ENCODE results near the gene CASZ1. TPM values are rescaled to one million over a fixed set of nuclear protein-coding genes. Genes with fewer than 3 reads are reported as not detected.

CASZ1 gene
- polyA plus RNA-seq, 1 donor = 16.2 TPM

DNA sequence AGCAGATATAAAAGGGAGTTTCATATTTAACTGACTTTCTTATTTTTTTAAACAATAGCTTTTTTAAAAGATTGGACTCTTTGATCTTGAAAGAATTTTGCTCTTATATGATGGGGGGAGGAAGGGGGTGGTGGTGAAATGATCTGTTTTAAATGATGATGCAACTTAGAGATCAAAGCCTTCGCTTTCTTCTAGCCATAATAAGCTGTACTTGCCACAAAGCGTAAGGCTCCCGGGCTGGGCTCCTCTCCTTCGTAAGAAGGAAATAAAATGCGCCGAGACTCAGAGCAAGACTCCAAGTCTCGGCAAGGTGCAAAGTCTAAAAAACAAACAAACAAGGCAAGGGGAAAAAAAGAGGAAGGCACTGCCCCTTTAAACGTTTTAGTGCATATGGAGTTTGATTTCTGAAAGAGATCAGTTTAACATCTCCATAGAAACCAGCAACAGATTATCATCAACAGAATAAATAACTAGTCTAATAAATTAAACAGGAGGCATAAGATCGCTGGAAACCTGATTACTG is 3.3 kb downstream of the CASZ1 start:
- Histone ChIP-seq H3K27ac (ENCODE audit: low read length) (peak overlapping the region; percentile 66), H3K36me3 (ENCODE audit: control insufficient read depth, insufficient read depth, low read length) (no peaks in the 10 kb centered on the region), H3K4me3 (ENCODE audit: low read length) (peak overlapping the region; percentile 72), H3K9me3 (ENCODE audit: control insufficient read depth, low read depth, low read length) (no peaks in the 10 kb centered on the region), H3K27me3 (ENCODE audit: control insufficient read depth, insufficient read depth, low read length) (peaks cover 18% of the 10 kb centered on the region), H3K4me1 (ENCODE audit: control insufficient read depth, insufficient read depth, low read length) (peaks cover 28% of the 10 kb centered on the region)
- WGBS (ENCODE audit: insufficient coverage, low lambda C conversion rate) = 4% methylated on average over 3 of the region's 9 CpGs
- DNase-seq = peak; percentile 74 to 91

- Histone ChIP-seq H3K9me3 (ENCODE audit: control insufficient read depth, low read depth, low read length) (no peaks in the 10 kb centered on the region), H3K27me3 (ENCODE audit: control insufficient read depth, insufficient read depth, low read length) (peaks cover 18% of the 10 kb centered on the region), H3K4me3 (ENCODE audit: low read length) (no peak overlapping the region), H3K4me1 (ENCODE audit: control insufficient read depth, insufficient read depth, low read length) (peaks cover 28% of the 10 kb centered on the region), H3K27ac (ENCODE audit: low read length) (peak overlapping the region; percentile 58), H3K36me3 (ENCODE audit: control insufficient read depth, insufficient read depth, low read length) (no peaks in the 10 kb centered on the region)
- WGBS (ENCODE audit: insufficient coverage, low lambda C conversion rate) = 31% methylated on average over 2 of the region's 8 CpGs
- DNase-seq = peak; percentile 72 to 91
Observed at GRCh38 chr1:10791105-10791951, 5.1 kb downstream of the CASZ1 start.

GRCh38 chr1:10789803-10790702 is 6.4 kb downstream of the CASZ1 start:
- Histone ChIP-seq H3K4me3 (ENCODE audit: low read length) (no peak overlapping the region), H3K9me3 (ENCODE audit: control insufficient read depth, low read depth, low read length) (no peaks in the 10 kb centered on the region), H3K27me3 (ENCODE audit: control insufficient read depth, insufficient read depth, low read length) (peaks cover 12% of the 10 kb centered on the region), H3K27ac (ENCODE audit: low read length) (peak overlapping the region; percentile 25), H3K4me1 (ENCODE audit: control insufficient read depth, insufficient read depth, low read length) (peaks cover 31% of the 10 kb centered on the region), H3K36me3 (ENCODE audit: control insufficient read depth, insufficient read depth, low read length) (no peaks in the 10 kb centered on the region)
- WGBS (ENCODE audit: insufficient coverage, low lambda C conversion rate) = no CpG with 5 or more reads among the region's 27 CpGs
- DNase-seq = no peak

DNA sequence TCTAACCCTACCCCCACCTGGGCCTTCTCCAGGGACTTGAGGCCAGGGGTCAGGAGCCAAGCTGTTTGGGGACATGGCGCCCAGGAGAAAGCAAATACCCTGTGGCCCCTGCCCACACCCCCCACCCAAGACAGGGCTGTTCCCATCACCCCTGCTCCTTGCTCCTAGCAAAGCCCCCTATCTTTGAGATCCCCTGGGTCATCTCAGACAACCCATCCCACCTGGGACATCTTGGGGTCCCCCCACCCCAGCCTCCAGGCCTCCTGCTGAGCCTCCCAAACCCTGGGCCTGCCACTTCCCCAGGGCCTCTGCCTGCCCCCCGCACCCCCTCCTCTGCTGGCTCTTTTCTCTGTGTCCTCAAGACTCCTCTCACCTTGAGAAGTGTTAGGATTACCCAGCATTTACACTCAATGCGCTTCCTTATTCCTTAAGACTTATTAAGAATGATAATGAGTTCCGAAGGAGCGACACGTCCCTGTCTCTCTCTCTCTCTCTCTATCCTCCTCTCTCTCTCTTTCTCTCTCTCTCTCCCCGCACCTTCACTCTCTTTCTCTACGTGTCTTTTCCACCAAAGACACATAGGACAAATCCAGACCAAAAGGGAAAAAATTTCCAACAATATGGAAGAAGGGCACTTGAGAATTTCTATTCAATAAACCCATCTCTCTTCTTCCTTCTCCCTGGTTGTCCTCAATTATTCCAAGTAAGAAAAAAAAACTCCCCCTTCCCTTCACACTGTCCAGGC is 7.2 kb downstream of the CASZ1 start:
- 71% methylated on average over 3 of the region's 8 CpGs for WGBS (ENCODE audit: insufficient coverage, low lambda C conversion rate)
- no peak for DNase-seq
- H3K4me1 ChIP-seq (ENCODE audit: control insufficient read depth, insufficient read depth, low read length) = peaks cover 31% of the 10 kb centered on the region
- peak overlapping the region; percentile 25 for H3K27ac ChIP-seq (ENCODE audit: low read length)
- peaks cover 6% of the 10 kb centered on the region for H3K27me3 ChIP-seq (ENCODE audit: control insufficient read depth, insufficient read depth, low read length)
- no peak overlapping the region for H3K4me3 ChIP-seq (ENCODE audit: low read length)
- no peaks in the 10 kb centered on the region for H3K36me3 ChIP-seq (ENCODE audit: control insufficient read depth, insufficient read depth, low read length)
- H3K9me3 ChIP-seq (ENCODE audit: control insufficient read depth, low read depth, low read length) = no peaks in the 10 kb centered on the region

GRCh38 chr1:10788592-10789006 is 7.8 kb downstream of the CASZ1 start:
- no peak for DNase-seq
- no peaks in the 10 kb centered on the region for H3K9me3 ChIP-seq (ENCODE audit: control insufficient read depth, low read depth, low read length)
- peaks cover 31% of the 10 kb centered on the region for H3K4me1 ChIP-seq (ENCODE audit: control insufficient read depth, insufficient read depth, low read length)
- no peak overlapping the region for H3K27ac ChIP-seq (ENCODE audit: low read length)
- no peaks in the 10 kb centered on the region for H3K36me3 ChIP-seq (ENCODE audit: control insufficient read depth, insufficient read depth, low read length)
- H3K27me3 ChIP-seq (ENCODE audit: control insufficient read depth, insufficient read depth, low read length) = peaks cover 5% of the 10 kb centered on the region
- no CpG with 5 or more reads among the region's 11 CpGs for WGBS (ENCODE audit: insufficient coverage, low lambda C conversion rate)
- no peak overlapping the region for H3K4me3 ChIP-seq (ENCODE audit: low read length)

DNA sequence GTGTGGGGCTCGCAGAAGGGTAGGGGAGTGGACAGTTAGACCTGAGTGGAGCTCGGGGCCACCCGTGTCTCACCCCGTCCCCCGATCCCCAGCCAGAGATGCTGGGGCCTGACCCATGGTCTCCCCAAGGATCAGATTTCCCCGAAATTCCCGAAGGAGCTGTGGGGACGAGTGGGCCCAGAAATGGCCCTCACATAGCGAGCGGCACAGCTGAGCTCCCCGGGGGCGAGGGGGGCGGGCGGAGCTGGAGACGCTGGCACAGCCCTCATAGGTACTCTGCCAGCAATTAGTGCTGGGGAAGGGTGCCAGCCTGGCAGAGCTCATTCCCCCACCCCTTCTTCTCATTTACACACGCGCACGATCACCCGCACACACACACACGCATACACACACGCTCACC is 9.2 kb downstream of the CASZ1 start:
- Histone ChIP-seq H3K27ac (ENCODE audit: low read length) (no peak overlapping the region), H3K9me3 (ENCODE audit: control insufficient read depth, low read depth, low read length) (no peaks in the 10 kb centered on the region), H3K36me3 (ENCODE audit: control insufficient read depth, insufficient read depth, low read length) (no peaks in the 10 kb centered on the region), H3K4me1 (ENCODE audit: control insufficient read depth, insufficient read depth, low read length) (peaks cover 31% of the 10 kb centered on the region), H3K27me3 (ENCODE audit: control insufficient read depth, insufficient read depth, low read length) (peaks cover 5% of the 10 kb centered on the region), H3K4me3 (ENCODE audit: low read length) (no peak overlapping the region)
- WGBS (ENCODE audit: insufficient coverage, low lambda C conversion rate) = no CpG with 5 or more reads among the region's 21 CpGs
- no peak for DNase-seq

DNA sequence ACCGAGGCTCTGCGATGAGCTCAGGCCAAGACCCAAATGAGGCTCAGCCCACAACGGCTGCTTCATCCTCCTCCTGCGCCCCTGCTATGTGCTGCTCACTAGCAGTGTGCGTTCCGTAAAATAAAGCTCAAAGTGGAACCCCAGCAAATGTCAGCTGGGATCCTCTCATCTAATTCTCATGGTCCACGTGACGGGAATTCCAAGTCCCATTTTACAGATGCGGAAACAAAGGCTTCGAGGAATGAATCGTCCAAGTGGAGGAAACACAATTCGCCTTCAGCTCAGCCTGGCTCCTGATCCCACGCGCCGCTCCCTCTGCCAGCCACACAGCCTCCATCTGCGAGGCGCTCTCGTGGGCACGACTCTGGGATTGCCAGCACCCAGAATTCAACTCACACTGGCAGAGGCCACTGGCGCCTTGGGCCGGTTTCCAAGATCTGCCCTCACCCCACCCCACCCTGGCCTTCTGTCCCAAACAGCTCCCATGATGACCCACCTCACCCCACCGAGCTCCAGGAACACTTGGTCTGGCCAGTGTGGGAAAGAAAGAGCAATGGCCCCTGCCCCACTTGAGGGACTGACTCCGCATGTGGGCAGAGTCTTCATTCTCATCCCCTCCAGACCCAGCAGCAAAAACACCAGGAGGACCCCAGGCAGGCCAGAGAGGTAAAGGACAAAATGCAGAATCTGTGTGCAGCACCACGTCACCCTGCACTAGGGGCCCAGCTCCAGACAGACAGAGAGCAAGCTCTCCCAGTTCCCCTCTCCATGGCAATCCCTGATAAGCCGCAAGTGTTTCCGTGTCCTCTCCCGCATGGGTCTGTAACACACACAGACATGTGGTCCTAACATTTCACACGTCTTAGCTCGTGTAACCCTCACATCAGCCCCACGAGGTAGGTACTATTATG is 10.5 kb downstream of the CASZ1 start:
- Histone ChIP-seq H3K27ac (ENCODE audit: low read length) (no peak overlapping the region), H3K4me3 (ENCODE audit: low read length) (no peak overlapping the region), H3K36me3 (ENCODE audit: control insufficient read depth, insufficient read depth, low read length) (no peaks in the 10 kb centered on the region), H3K27me3 (ENCODE audit: control insufficient read depth, insufficient read depth, low read length) (peaks cover 5% of the 10 kb centered on the region), H3K9me3 (ENCODE audit: control insufficient read depth, low read depth, low read length) (no peaks in the 10 kb centered on the region), H3K4me1 (ENCODE audit: control insufficient read depth, insufficient read depth, low read length) (peaks cover 27% of the 10 kb centered on the region)
- DNase-seq = no peak
- no CpG with 5 or more reads among the region's 30 CpGs for WGBS (ENCODE audit: insufficient coverage, low lambda C conversion rate)

DNA sequence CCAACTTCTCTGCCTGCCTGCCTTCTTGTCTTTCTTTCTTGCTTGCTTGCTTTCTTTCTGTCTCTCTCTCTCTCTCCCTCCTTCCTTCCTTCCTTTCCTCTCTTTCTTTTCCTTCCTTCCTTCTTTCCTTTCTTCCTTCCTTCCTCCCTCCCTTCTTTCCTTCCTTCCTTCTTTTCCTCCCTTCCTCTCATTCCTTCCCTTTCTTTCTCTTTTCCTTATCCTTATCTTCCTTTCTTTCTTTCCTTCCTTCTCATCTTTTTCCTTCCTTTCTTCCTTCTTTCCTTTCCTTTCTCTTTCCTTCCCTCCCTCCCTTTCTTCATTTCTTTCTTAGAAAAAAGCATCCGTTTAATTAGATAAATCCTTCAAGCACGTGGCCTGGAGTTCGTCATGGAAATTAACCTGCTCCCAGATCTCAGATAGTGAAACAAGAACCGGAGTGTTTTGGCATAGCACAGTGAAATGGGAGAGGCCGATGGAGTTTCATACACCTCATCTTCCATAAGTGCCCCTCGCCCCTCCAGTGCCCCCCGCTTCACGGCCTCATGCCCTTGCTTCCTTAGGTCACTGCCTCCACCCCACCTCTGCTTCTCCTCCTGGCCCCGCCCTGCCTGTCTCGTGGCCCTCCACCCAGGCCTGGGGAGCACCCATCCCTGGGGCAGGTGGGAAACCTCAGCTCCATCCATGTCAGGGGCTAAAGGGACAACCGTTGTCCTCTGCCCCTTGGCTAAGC is 11.3 kb downstream of the CASZ1 start:
- Histone ChIP-seq H3K27me3 (ENCODE audit: control insufficient read depth, insufficient read depth, low read length) (peaks cover 5% of the 10 kb centered on the region), H3K4me1 (ENCODE audit: control insufficient read depth, insufficient read depth, low read length) (peaks cover 22% of the 10 kb centered on the region), H3K36me3 (ENCODE audit: control insufficient read depth, insufficient read depth, low read length) (no peaks in the 10 kb centered on the region), H3K4me3 (ENCODE audit: low read length) (no peak overlapping the region), H3K27ac (ENCODE audit: low read length) (no peak overlapping the region), H3K9me3 (ENCODE audit: control insufficient read depth, low read depth, low read length) (no peaks in the 10 kb centered on the region)
- DNase-seq = no peak
- whole genome bisulfite sequencing (ENCODE audit: insufficient coverage, low lambda C conversion rate) = 90% methylated on average over 2 of the region's 11 CpGs

Data from large intestine (tissue), 3 donors.